Ramos (cell line): Measurements from ENCODE around the gene SERINC5.

Source experiments
- in situ Hi-C: fragments of 300-500 bp; cut with MboI; formaldehyde crosslinking; loops from one replicate; pipeline ENCODE4 v1.14.3; 2022; ENCODE audit warnings: low sequenced_read_pairs; ENCODE audit not compliant: unreplicated experiment

SERINC5 gene

DNA sequence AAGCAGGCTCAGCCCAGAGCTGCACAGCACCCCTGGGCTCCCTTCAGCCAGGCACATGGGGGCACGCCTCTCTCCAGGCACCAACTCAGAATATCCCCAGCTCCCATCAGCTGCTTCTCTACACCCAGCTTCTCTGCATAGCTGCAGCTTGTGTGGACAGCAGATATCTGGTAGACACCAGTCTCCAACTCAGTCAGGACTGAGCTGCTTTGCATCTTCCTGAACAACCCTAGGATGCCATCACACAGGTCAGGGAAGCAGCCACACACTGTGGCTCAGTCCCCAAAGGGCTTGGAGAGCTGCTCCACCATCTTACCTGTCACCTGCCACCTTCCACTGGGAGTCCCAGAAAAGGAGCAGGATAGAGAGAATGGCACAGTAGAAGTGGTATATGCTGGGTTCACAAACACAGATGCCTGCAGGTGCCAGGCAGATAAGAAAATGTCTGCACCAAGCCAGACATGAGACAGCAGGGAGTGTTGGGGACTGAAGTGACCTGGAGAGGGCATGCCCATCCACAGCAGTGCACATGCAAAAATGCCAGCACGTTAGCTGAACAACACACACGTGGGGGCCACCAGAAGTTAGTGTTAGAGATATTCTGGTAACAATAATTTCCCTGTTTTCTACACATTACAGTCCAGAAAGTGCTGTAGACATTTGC, 178.7 kb downstream of the SERINC5 start:
- in situ Hi-C loops = loop anchor here (5.0 to 25.0 kb wide), 3 partner anchors 210 to 1065 kb away; no protein-coding TSS in a partner anchor

GRCh38 chr5:80076131-80077050, 179.5 kb downstream of the SERINC5 start:
- in situ Hi-C loops = loop anchor here (5.0 to 25.0 kb wide), 3 partner anchors 209 to 1064 kb away; no protein-coding TSS in a partner anchor

- in situ Hi-C loops = no loop called here
Observed at GRCh38 chr5:80072103-80073073, 183.5 kb downstream of the SERINC5 start.

GRCh38 chr5:80071510-80072021, 184.3 kb downstream of the SERINC5 start:
- in situ Hi-C loops = no loop called here

DNA sequence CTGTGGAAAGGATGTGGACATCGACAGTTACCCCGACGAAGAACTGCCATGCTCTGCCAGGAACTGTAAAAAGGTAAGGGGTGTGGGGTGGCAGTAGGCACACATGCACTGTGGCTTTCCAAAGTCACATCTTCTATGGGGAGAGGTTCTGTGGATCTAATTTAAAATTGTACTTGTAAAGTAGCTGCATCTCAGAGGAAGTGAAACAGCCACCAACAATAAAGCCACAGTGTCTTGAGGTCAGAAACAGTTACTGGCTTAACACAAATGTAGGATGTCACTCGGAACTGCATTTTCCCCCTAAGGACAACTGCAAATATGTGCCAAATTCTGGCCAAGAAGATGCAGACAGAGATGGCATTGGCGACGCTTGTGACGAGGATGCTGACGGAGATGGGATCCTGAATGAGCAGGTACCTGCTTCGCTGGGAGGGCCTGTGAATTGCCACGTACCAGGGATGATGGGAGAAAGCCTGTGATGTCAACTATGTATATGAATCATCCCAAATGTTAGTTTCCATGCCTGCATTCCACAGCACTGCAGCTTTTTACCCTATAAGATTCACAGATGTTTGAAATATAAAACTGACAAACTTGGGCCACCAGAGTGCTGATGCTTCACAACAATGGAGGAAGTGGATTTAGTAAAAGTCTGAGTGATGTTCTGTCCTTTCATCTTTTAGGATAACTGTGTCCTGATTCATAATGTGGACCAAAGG, 185.4 kb downstream of the SERINC5 start:
- in situ Hi-C loops = no loop called here

- in situ Hi-C loops = no loop called here
Observed at GRCh38 chr5:80069918-80070318, 185.9 kb downstream of the SERINC5 start.

DNA sequence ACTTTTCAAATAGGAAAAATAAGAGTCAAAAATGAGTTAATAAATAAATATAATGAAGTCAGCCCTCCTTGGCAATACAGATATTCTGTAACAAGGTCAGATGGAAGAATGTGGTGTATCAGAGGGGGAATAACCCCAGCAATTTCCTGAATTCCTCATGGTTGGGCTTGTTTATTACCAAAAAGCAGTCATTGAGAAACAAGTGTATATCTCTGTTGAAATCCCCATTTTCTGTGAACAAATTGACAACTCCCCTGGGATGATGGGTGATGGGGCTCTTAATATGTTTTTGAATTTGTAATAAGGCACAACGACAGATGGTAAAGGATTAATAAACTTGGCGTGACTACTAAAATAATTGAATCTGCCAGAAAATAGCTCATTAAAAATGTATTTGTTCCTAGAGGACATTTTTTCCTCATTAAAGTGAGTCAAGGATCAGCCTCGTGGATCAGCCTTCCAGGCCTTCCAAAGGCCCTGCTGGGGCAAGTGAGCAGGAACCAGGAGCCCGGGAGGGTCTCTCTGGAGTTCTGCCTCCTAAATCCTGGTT, 186.5 kb downstream of the SERINC5 start:
- in situ Hi-C loops = no loop called here

DNA sequence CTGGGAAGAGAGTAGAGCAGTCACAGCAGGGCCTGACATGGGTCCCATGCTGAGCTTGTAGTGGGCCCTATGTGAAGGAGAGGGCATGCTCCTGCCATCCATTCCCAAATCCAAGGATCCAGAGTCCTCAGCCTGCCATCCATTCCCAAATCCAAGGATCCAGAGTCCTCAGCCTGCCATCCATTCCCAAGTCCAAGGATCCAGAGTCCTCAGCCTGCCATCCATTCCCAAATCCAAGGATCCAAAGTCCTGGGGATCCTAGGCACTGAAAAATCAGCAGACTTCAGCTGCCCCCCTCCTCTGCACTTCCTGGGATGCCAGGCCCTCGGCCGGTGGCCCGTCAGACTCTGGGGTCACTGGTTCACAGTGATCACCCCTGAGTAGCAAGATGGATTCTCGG, 187.1 kb downstream of the SERINC5 start:
- in situ Hi-C loops = no loop called here

DNA sequence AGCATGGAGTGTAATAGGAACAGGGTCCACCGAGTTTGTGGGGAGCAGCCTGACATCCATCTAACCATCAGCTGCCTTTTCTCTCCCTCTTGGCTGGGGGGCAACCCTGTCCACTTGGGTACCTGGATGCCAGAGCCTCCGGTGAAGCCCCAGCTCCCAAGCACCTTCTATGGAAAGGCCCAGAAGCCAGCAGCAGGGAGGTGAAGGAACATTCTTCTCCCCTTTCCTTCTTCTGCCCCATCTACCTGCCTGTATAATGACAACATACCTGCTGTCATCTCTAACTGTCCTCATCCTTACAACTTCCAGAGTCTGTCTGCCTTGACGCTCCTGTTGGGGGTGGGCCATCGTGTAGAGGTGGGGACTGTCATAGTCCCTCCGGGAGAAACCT, 187.6 kb downstream of the SERINC5 start:
- in situ Hi-C loops = no loop called here

DNA sequence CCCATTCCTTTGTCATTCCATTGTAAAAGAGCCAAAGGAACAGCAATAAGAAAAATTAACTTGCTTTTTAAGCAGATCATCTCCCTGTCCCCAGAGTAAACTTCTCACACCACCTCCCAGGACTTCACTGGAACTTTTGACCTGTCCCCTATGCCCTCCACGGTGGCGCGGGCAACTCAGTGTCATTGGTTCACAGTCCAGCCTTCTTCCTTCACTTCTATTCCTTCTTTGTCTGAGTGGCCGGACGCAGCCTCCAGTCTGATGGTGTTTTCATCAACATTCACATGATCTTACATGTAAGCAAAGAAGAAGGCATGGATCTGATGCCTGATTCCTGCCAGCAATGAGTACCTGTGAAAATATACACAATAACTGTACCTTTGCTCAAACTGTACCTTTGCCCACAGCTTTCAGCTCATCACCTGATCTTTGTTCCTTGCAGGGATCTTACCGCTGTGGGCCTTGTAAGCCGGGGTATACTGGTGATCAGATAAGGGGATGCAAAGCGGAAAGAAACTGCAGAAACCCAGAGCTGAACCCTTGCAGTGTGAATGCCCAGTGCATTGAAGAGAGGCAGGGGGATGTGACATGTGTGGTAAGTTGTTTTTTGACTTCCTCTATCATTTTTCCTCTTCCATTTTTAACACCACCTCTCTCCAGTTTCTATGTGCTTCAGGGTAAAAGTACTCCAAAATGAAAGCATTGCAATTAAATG, 188.2 kb downstream of the SERINC5 start:
- in situ Hi-C loops = no loop called here

GRCh38 chr5:80067016-80067415, 188.8 kb downstream of the SERINC5 start:
- in situ Hi-C loops = no loop called here

- in situ Hi-C loops = no loop called here
Observed at GRCh38 chr5:80064124-80064523, 191.7 kb downstream of the SERINC5 start.
